Measurements from ENCODE around the gene CFDP1.

The CFDP1 gene

DNA sequence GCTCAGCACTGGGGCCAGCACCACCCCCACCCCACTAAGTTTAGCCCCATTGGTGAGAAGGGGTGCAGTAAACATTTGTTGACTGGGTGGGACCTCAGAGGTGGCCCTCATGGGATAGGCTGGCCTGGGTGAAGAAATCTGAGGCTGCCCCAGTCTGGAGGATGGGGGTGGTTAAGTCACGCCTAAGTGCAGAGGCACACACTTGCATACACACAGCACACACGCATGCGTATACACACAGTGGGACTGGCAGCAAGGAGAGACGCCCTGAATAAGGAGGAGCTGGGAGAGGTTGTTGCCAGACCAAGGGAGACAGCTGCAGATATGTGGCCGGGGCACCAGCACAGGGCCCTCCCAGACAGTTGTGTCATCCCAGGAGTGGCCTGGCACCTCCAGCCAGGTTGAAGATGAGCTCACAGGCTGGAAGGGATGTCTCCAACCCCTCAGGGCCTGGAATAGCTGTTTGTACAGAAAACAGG is 178.9 kb downstream of the CFDP1 start:
- Mint-ChIP-seq H3K4me3 (no peak overlapping the region), H3K9me3 (no peaks in the 10 kb centered on the region), H3K4me1 (ENCODE audit: low read depth) (peaks cover 2% of the 10 kb centered on the region), H3K27ac (no peak overlapping the region), H3K27me3 (ENCODE audit: low read depth) (peaks cover 35% of the 10 kb centered on the region), H3K36me3 (ENCODE audit: low read depth) (no peaks in the 10 kb centered on the region)

DNA sequence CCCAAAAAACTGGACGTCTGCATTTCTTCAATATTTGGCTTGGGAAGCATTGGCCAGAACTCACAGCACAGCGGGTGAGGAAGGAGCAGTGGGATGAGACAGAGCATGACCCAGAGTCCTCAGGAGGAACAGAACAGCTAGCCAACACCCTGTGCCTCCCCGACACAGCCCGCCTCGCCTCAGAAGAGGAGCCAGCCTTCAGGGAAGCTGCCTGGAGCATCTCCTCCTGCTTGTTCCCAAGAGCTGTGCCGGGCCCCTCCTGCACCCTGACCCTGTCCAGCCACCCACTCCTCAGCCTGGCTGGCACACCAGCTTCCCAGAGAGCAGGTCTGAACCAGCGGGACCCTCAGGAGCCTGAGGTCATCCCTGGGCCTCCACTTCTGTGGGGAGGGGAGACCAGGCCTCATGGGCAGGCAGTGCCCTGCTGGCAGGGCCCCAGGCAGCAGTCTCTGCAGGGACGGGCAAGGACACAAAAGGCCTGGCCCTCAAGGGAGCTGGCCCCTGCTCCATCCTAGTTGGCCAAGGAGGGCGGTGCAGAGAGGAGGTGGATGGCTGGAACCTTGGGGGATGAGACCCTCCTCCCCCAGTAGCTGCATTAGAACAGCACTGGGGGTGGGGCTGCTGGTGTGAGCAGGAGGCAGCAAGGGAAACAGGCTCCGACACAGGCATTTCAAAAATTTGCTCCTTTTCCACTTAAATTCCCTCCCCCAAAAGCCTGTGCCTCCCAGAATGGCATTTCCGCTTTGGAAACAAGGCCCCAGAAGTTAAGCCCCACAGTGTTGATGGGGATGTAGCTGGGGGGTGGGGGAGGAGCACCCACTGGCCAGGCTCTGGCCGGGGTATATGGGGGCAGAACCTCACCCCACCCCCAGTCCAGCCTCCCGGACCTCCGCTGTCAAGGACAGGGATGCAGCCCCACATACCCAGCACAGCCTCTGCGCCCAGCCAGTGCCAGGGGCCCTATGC is 180.1 kb downstream of the CFDP1 start:
- Mint-ChIP-seq H3K27ac (no peak overlapping the region), H3K4me1 (ENCODE audit: low read depth) (peaks cover 2% of the 10 kb centered on the region), H3K36me3 (ENCODE audit: low read depth) (no peaks in the 10 kb centered on the region), H3K4me3 (no peak overlapping the region), H3K9me3 (no peaks in the 10 kb centered on the region), H3K27me3 (ENCODE audit: low read depth) (peaks cover 42% of the 10 kb centered on the region)

DNA sequence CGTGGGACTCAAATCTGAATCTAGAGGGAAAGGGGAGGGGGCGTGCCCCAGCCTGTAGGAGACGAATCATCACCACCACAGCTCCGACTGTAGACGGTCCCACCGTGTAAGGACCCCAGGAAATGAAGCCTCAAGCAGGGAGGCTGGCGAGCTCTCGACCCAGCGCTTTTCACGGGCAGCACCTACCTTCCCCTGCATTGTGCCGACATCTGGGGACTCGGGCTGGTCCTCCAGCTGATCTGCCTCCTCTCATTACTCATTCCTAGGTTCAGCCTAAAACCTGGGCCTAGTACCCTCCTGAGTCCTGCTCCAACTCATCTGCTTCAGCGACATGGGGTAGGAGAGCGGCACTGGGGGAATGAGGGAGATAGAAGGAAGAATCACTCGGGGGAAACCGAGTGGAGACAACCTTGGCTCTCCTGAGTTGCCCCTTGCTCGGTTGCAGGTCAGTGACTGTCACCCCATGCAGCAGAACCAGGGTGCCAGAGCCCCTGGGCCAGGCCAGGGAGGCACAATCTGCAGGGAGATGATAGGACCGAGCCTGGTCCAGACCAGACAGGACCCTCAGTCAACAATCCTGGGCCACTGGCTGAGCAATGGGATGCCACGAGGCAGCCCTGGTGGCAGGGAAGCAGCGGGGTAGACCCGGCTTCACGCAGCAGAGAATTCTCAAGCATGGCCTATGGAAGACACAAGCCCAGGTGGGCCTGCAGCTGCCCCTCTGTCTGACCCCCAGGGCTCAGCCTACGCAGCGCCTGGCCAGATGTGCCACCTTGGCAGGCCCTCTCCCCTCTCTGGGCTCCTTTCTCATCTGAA is 181.0 kb downstream of the CFDP1 start:
- Mint-ChIP-seq H3K4me1 (ENCODE audit: low read depth) (peaks cover 2% of the 10 kb centered on the region), H3K9me3 (no peaks in the 10 kb centered on the region), H3K27ac (no peak overlapping the region), H3K4me3 (peak overlapping the region; percentile 34), H3K27me3 (ENCODE audit: low read depth) (peaks cover 48% of the 10 kb centered on the region), H3K36me3 (ENCODE audit: low read depth) (no peaks in the 10 kb centered on the region)

DNA sequence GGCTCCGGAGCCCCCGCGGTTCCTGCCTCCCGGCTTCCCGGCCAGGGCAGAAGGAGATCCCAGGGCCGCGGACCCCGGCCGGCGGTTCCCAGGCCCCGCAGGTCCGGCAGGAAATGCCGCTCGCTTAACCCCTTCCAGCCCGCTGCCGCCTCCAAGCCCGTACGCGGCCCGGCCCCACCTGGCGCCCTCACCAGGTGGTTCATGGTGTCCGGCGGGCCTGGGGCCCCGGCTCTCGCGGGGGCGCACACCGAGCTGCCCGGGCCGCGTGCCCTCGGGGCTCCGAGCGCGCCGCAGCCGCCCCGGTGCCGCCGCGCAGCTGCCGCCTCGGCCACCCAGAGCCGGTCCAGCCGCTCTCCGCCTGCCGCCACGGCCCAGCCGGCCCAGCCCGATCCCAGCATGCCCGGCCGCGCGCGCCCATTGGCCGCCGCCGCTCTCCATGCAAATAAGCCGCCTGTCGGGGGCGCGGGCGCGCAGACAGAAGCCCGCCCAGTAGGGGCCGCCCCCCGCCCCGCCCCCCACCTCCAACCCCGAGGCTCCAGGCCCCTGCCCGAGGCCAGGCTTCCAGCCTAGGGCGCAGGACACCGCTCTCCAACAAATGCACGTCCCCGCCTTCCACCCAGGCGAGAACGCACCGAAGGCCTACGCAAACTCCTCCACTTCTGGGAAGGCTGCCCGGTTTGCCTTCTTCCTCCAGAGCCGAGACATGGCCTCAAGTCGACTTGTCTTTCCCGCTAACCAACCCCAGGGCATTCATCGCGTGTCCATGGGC is 181.8 kb downstream of the CFDP1 start, which contains the start of gene BCAR1:
TSS of gene BCAR1 (minus strand) at position 345 of the 769 bp plus-strand sequence. CDS start at position 203, 142 bp downstream.
- H3K9me3 Mint-ChIP-seq: no peaks in the 10 kb centered on the region
- peaks cover 2% of the 10 kb centered on the region for H3K4me1 Mint-ChIP-seq (ENCODE audit: low read depth)
- H3K27ac Mint-ChIP-seq: no peak within 1 kb of the TSS
- no peaks in the 10 kb centered on the region for H3K36me3 Mint-ChIP-seq (ENCODE audit: low read depth)
- H3K4me3 Mint-ChIP-seq: peak within 1 kb of the TSS; percentile 34
- H3K27me3 Mint-ChIP-seq (ENCODE audit: low read depth): peaks cover 48% of the 10 kb centered on the region

- Mint-ChIP-seq H3K27me3 (ENCODE audit: low read depth) (peaks cover 48% of the 10 kb centered on the region), H3K36me3 (ENCODE audit: low read depth) (no peaks in the 10 kb centered on the region)
Measured at GRCh38 chr16:75250809-75251279, 182.5 kb downstream of the CFDP1 start.

GRCh38 chr16:75250089-75250808 is 183.1 kb downstream of the CFDP1 start:
- no peak overlapping the region for H3K4me3 Mint-ChIP-seq
- H3K9me3 Mint-ChIP-seq: no peaks in the 10 kb centered on the region
- peaks cover 48% of the 10 kb centered on the region for H3K27me3 Mint-ChIP-seq (ENCODE audit: low read depth)
- H3K4me1 Mint-ChIP-seq (ENCODE audit: low read depth): peaks cover 2% of the 10 kb centered on the region
- no peak overlapping the region for H3K27ac Mint-ChIP-seq
- no peaks in the 10 kb centered on the region for H3K36me3 Mint-ChIP-seq (ENCODE audit: low read depth)

More at GRCh38 chr16:75250809-75251279, 182.5 kb downstream of the CFDP1 start:
- H3K9me3 Mint-ChIP-seq: no peaks in the 10 kb centered on the region
- no peak overlapping the region for H3K4me3 Mint-ChIP-seq
- H3K4me1 Mint-ChIP-seq (ENCODE audit: low read depth): peaks cover 2% of the 10 kb centered on the region
- H3K27ac Mint-ChIP-seq: no peak overlapping the region

- no peak overlapping the region for H3K4me3 Mint-ChIP-seq
- H3K9me3 Mint-ChIP-seq: no peaks in the 10 kb centered on the region
- no peak overlapping the region for H3K27ac Mint-ChIP-seq
- no peaks in the 10 kb centered on the region for H3K36me3 Mint-ChIP-seq (ENCODE audit: low read depth)
- peaks cover 42% of the 10 kb centered on the region for H3K27me3 Mint-ChIP-seq (ENCODE audit: low read depth)
- H3K4me1 Mint-ChIP-seq (ENCODE audit: low read depth): peaks cover 2% of the 10 kb centered on the region
Measured at GRCh38 chr16:75249441-75249840, 183.9 kb downstream of the CFDP1 start.

DNA sequence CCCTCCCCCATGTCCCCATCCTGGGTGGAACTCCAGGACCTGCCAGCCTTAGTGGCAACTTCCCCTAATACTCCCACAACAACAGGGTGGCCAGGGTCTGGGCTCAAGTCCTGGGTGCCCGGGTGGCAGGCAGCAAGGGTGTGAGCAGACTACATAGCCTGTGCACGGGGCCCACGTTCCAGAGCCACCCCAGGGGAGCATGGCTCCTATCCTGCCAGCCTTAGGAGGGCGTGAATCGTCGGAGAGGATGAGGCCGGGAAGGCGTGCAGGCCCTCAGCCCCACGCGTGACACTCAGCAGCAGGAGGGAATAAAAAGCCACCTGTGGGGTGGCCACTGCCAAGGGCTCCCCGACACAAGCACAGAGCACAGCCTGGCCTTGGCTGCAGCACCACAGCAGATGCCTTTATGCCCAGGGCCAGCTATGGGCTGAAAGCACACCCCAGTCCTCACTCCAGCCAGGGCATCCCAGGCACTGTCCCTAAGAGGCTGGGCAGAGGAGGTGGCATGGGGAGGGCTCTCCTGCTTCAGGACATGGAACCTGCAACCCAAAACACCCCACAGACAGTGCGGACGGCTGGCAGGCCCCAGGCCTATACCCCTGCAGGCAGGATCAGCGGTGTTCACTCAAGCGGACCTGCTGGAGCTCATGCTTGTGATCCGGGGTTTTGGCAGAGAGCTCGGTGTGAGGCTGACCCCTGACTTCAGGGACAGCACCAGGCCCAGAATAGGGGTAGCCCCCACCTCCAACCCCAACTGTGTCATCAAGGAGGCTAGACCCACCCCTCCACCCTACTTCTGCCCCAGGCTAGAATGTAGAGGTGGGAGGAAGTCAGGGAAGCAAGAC is 184.5 kb downstream of the CFDP1 start:
- Mint-ChIP-seq H3K27me3 (ENCODE audit: low read depth) (peaks cover 39% of the 10 kb centered on the region), H3K27ac (no peak overlapping the region), H3K36me3 (ENCODE audit: low read depth) (no peaks in the 10 kb centered on the region), H3K4me3 (no peak overlapping the region), H3K9me3 (no peaks in the 10 kb centered on the region), H3K4me1 (ENCODE audit: low read depth) (peaks cover 2% of the 10 kb centered on the region)

- Mint-ChIP-seq H3K4me3 (no peak overlapping the region), H3K27me3 (ENCODE audit: low read depth) (peaks cover 39% of the 10 kb centered on the region)
Measured at GRCh38 chr16:75248142-75248535, 185.2 kb downstream of the CFDP1 start.

GRCh38 chr16:75247249-75247648 is 186.1 kb downstream of the CFDP1 start:
- Mint-ChIP-seq H3K4me3 (no peak overlapping the region), H3K9me3 (no peaks in the 10 kb centered on the region), H3K36me3 (ENCODE audit: low read depth) (no peaks in the 10 kb centered on the region), H3K27me3 (ENCODE audit: low read depth) (peaks cover 32% of the 10 kb centered on the region), H3K27ac (no peak overlapping the region), H3K4me1 (ENCODE audit: low read depth) (peaks cover 2% of the 10 kb centered on the region)

More at GRCh38 chr16:75248142-75248535, 185.2 kb downstream of the CFDP1 start:
- no peaks in the 10 kb centered on the region for H3K36me3 Mint-ChIP-seq (ENCODE audit: low read depth)
- H3K27ac Mint-ChIP-seq: no peak overlapping the region
- H3K9me3 Mint-ChIP-seq: no peaks in the 10 kb centered on the region
- peaks cover 2% of the 10 kb centered on the region for H3K4me1 Mint-ChIP-seq (ENCODE audit: low read depth)

GRCh38 chr16:75246504-75247205 is 186.6 kb downstream of the CFDP1 start:
- Mint-ChIP-seq H3K27ac (no peak overlapping the region), H3K27me3 (ENCODE audit: low read depth) (peaks cover 26% of the 10 kb centered on the region), H3K9me3 (no peaks in the 10 kb centered on the region), H3K4me3 (no peak overlapping the region), H3K4me1 (ENCODE audit: low read depth) (no peaks in the 10 kb centered on the region), H3K36me3 (ENCODE audit: low read depth) (no peaks in the 10 kb centered on the region)

Measured in T-helper 1 cell treated with Interleukin-12 subunit alpha and Interleukin-12 subunit beta and Interleukin-4 antibody, amounts not matched to agents 30 μg/mL and 1 μg/mL, for 36 hours (primary cell).